Testis (tissue), 2 donors: Measurements from ENCODE around the gene TWF1.

Experiments used
- POLR2A ChIP-seq: fragments of 450-650 bp; IDR thresholded peaks from one replicate; pipeline ENCODE4 v1.6.1; 2017; ENCODE audit warnings: antibody characterized with exemption, mild to moderate bottlenecking, moderate library complexity
- TF ChIP-seq, protein P1 (sequence below), 3 experiments: fragments of 450-650 bp in 2 of 3; fragments of 200-600 bp in 1 of 3; sonication (generic) in 1 of 3; IDR thresholded peaks; one replicate each; pipeline ENCODE4 v1.5.1; 2016 to 2019; ENCODE audit warnings: antibody characterized with exemption in 3 of 3, mild to moderate bottlenecking in 2 of 3, moderate library complexity in 1 of 3

- TF ChIP-seq, protein P1, sequence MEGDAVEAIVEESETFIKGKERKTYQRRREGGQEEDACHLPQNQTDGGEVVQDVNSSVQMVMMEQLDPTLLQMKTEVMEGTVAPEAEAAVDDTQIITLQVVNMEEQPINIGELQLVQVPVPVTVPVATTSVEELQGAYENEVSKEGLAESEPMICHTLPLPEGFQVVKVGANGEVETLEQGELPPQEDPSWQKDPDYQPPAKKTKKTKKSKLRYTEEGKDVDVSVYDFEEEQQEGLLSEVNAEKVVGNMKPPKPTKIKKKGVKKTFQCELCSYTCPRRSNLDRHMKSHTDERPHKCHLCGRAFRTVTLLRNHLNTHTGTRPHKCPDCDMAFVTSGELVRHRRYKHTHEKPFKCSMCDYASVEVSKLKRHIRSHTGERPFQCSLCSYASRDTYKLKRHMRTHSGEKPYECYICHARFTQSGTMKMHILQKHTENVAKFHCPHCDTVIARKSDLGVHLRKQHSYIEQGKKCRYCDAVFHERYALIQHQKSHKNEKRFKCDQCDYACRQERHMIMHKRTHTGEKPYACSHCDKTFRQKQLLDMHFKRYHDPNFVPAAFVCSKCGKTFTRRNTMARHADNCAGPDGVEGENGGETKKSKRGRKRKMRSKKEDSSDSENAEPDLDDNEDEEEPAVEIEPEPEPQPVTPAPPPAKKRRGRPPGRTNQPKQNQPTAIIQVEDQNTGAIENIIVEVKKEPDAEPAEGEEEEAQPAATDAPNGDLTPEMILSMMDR (IDR thresholded peaks at IDR 0.05): no peak
- TF ChIP-seq POLR2A: no peak
Observed at GRCh38 chr12:43848226-43848507, 42.0 kb upstream of the TWF1 start.
